Stimulated activated CD4-positive, alpha-beta T cell treated with anti-CD3 and anti-CD28 coated beads, Interleukin-12 subunit alpha, Interleukin-12 subunit beta, amount 100 ng/mL, for 48 hours (primary cell): ENCODE results near the gene UTS2R.
"Not testable (repeated sequence)": the region's sequence is repeated elsewhere in the genome, so short reads cannot be mapped to it uniquely, and the experiment has no call there.

Source experiments
- DNase-seq, 3 donors: peaks; one replicate each; pipeline ENCODE4 v3.0.0-alpha.2; 2020; ENCODE audit warnings: low read depth in 2 of 3, low spot score in 1 of 3

UTS2R gene

DNA sequence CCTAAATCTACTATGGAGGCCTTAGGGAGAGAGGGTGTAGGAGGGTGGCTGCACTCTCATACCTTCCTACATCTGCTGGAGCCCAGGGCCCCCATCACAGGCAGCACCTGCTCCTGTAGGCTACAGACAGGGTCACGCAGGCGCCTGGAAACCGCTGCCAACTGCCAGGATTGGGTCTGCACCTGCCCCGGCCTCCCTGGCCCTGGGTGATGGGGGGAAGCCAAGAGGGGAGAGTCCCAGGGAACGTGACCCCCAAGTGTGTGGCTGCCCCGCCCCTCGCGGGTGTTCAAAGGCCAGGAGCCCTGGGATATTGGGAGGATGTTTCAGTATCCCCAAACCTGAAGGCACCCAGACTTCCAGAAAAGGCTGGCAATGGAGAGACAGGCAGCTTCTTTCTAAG lies 18.1 kb upstream of the UTS2R start:
- no peak for DNase-seq

DNA sequence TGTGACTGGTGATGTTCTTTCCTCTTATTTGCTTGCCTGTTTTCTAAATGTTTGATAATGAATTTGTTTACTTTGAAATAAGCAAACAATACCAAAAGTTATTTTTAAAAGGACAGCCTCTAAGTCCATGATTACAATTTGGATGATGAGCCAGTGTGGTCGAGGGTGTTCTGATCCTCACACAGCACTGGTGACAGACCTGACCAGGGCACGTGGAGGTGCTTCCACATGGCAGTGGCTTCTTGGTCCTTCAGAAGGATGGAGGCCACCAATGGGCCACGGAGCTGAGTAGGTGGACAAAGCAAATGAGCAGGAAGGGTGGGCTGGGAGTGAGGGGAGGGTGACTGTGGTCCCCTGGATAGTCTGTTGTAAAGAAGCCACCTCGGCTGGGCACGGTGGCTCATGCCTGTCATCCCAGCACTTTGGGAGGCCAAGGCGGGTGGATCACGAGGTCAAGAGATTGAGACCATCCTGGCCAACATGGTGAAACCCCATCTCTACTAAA lies 16.7 kb upstream of the UTS2R start:
- no peak for DNase-seq

- DNase-seq = no peak
Measured at GRCh38 chr17:82355770-82356427, 15.7 kb upstream of the UTS2R start.

DNA sequence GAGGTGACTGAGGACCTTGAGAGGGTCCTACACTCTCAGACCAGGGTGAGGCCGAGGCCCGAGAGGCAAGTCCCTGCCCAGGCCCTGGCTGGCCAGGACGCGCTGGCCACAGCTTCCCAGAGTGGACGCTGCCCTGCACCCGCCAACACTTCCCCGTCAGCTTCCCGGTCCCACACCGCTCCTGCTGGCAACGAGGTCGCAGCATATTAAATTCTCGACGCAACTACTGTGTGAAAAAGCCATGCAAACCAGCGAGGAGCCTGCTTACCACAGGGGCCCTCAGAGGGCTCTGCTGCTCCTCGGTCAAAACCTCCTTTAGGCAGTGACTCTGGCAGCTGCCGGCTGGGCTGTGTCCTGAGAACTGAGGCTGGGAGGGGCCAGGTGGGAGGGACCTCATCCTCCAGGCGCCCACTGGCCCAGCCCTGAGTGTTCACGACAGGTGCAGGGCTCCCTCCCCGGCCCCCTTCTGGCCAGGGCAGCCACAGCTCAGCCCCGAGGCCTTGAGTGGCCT lies 14.7 kb upstream of the UTS2R start:
- DNase-seq = no peak

DNA sequence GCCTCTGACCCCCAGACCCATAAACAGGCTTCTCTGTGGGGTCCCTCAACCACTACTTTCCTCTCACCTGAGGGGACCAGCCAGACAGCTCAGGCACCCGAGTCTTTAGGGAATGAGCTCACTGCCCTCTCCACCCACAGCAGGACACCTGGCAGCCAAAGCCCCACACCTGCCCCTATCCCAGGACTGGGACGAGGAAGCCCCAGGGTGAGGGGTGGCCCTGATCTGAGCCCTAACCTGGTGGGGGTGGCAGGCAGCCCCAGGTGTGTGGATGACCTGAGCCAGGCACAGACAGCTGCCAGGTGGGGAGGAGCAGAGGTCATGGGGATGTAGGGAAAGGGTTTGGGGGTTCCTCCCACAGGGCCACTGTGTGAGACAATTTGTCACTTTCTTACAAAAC lies 14.2 kb upstream of the UTS2R start:
- no peak for DNase-seq

DNA sequence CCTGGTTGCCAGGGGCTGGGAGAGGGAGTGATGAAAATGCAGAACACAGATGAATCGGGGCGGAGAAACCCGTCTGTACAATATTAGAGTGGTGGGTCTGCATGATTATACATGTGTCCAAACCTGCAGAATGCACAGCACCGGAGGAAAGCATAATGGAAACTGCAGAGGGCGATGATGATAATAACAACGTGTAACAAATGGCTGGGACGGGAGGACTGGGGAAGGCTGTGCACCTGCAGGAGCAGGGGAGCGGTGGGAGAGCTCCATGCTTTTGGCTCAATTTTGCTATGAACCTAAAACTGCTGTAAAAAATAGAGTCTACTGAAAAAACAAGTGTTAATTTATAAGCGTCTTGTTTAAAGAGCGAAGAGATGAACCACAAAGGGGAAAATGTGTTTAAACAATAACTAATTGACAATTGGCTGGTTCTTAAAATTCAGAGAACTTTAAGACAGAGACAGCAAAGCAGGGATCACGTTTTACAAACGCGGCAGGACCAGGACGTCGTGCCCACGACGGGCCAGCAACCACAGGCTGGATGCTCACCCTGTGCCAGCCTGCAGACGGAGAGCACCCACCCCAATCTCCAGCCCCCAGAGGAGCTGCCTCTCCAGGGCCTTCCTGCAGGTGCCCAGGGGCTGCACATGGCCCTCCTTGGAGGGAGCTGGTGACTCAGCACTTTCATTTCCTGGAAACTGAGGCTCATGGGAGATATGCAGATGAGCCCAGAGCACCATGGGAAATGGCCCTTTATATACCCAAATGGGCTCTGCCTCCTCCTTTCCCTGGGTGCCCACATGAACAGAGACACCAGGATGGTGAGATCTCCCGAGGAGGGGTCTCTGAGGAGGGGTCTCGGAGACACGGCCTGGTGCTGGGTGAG lies 12.9 kb upstream of the UTS2R start, which contains the start of gene TEX19:
Gene TEX19 (plus strand): TSS at position 783 of the 886 bp plus-strand sequence. CDS start 2,904 bp downstream, outside the sequence.
- no peak for DNase-seq

GRCh38 chr17:82359451-82360074 lies 12.0 kb upstream of the UTS2R start:
- DNase-seq = not testable (repeated sequence)

DNA sequence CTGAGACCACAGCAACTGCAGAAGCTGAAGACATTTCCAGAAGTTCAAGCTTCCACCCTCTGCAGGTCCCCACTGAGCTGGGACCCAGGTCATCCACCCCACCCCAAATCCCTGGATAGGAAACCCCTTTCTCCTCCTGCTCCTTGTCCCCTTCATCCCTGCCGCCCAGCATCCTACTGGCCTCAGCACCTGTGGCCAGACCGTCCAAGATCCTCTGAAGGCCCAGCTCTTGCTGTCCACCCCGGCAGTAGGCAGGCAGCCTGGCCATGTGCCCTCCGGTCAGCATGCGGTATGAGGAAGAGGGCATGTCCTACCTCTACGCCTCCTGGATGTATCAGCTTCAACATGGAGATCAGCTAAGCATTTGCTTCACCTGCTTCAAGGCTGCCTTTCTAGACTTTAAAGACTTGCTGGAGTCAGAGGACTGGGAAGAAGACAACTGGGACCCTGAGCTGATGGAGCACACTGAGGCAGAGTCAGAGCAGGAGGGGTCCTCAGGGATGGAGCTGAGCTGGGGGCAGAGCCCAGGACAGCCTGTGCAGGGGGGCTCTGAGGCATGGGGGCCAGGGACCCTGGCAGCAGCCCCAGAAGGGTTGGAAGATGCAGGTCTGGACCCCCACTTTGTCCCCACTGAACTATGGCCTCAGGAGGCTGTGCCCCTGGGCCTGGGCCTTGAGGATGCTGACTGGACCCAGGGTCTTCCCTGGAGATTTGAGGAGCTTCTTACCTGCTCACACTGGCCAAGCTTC lies 9.5 kb upstream of the UTS2R start:
- no peak for DNase-seq

- DNase-seq = no peak
Measured at GRCh38 chr17:82365606-82366295, 5.8 kb upstream of the UTS2R start.

GRCh38 chr17:82366749-82367148 lies 4.8 kb upstream of the UTS2R start:
- no peak for DNase-seq

- no peak for DNase-seq
Measured at GRCh38 chr17:82367724-82368524, 3.6 kb upstream of the UTS2R start.

DNA sequence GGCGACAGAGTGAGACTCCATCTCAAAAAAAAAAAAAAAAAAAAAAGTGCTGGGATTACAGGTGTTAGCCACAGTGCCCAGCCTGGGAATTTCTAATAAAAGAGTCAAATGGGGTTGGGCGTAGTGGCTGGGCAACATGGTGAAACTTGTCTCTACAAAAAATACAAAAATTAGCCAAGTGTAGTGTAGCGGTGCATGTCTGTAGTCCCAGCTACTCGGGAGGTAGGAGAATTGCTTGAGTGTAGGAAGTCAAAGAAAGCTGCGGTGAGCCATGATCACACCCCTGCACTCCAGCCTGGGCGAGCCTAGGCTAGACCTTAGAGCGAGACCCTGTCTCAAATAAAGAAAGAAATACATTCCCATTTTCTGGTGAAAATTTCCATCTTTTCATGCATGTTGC lies 2.4 kb upstream of the UTS2R start:
- DNase-seq = no peak

DNA sequence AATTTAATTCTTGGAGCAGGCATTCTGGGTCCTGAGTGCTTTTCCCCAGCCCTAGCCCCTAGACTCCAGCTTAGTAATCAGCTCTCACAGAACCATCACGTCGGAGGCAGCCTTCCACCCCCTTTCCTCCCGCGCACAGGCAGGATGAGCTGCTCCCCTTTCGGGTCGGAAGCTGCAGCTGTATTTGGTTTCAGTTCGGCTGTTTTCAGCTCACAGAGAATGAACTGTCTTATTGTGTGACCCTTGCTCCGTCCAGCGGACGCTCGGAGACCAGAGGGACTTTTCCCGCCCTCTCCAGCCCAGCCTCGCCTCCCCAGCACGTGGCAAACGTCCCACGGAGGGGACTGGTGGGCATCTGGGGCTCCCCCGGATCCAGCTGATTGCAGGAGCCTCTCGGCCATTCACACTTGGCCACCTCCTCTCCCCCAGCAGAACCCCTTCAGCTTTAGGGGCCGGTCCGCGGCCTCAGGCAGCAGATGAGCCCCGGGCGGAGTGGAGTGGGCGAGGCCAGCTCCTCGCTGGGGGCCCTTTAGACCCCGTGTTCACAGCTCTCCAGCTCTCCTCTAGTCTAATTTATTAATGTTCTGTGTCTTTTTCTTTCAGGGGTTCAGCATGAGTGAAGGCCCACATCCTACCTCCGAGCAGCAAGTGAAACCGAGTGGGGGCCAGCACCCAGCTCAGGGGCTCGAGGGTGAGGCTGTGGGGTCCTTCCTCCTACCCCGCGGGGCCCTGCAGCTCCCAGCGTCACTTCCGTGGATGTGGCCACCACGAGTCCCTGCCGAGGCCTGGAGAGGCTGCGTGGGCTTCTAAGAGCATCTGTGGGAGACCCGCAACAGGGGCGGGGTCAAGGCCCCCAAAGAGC lies 863 bp upstream of the UTS2R start:
- DNase-seq = peak in 2 of 3 donors; percentile 15 to 25

- DNase-seq = no peak
Measured at GRCh38 chr17:82372249-82373071, 895 bp downstream of the UTS2R start.

DNA sequence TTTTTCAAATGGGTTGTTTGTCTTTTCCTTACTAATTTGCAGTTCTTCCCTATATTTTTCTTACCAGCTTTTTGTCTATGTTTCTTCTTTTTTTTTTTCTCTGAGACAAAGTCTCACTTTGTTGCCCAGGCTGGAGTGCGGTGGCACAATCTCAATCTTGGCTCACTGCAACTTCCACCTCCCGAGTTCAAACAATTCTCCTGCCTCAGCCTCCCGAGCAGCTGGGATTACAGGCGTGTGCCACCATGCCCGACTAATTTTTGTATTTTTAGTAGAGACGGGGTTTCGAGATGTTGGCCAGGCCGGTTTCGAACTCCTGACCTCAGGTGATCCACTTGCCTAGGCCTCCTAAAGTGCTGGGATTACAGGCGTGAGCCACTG lies 1.5 kb downstream of the UTS2R start:
- not testable (repeated sequence) for DNase-seq

DNA sequence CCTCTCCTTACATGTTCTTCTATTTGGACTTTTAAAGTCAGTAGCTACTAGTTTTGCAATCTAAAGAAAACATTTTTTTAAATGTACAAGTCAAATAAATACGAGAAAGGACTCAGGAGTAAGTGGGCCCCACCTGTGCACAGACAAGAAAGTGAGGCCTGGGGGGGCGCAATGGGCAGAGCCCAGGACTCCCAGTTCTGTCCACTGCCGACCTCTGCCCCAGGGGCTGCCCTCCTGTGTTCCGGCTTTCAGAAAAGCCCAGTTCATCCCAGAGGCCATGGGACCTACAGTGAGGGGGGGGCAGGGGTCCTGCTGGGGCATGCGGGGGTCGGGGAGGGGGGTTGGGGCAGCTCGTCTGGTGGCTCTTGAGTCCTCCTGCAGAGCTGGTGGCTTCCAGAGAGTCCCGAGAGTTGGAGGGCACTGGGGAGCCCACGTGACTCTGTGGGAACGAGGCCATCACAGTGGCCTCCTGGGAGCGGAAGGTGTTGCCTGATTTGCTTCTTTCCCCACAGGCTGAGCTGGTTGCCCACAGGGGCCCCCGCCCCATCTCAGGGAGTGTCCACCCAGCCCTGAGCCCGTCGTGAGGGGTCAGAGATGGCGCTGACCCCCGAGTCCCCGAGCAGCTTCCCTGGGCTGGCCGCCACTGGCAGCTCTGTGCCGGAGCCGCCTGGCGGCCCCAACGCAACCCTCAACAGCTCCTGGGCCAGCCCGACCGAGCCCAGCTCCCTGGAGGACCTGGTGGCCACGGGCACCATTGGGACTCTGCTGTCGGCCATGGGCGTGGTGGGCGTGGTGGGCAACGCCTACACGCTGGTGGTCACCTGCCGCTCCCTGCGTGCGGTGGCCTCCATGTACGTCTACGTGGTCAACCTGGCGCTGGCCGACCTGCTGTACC lies 2.4 kb downstream of the UTS2R start:
- DNase-seq = no peak
